CD4-positive, alpha-beta memory T cell (primary cell): ENCODE measurements around the gene CPAMD8. TPM values are rescaled to one million over a fixed set of nuclear protein-coding genes. Genes with fewer than 3 reads are reported as not detected.

Source experiments
- CTCF ChIA-PET: fragments of 350-600 bp; sonication (Branson Sonifier 250); formaldehyde crosslinking; loops from one replicate; lab custom pipeline; 2021; ENCODE audit warnings: inconsistent platforms; ENCODE audit not compliant: partially characterized antibody; lab: Charles Lee
- POLR2A ChIA-PET: fragments of 350-600 bp; sonication (Branson Sonifier 250); formaldehyde crosslinking; loops from one replicate; lab custom pipeline; 2021; ENCODE audit not compliant: partially characterized antibody; lab: Charles Lee
- DNase-seq, 5 donors: peaks; one replicate each; pipeline versions ENCODE4 v3.0.0 to v3.0.0-alpha.2; 2020 to 2022; ENCODE audit warnings: mixed read lengths in 1 of 5
- H3K27ac ChIP-seq: one replicate; pipeline ENCODE4 v1.7.0; 2013; ENCODE audit warnings: low read depth, low read length
- H3K27me3 ChIP-seq: 2 replicates; pipeline ENCODE4 v1.7.0; 2013; ENCODE audit warnings: mild to moderate bottlenecking, low read length, moderate library complexity; ENCODE audit not compliant: insufficient read depth
- H3K36me3 ChIP-seq: 2 replicates; pipeline ENCODE4 v1.7.0; 2013; ENCODE audit warnings: mild to moderate bottlenecking, low read length, moderate library complexity; ENCODE audit not compliant: insufficient read depth
- H3K4me1 ChIP-seq: 2 replicates; pipeline ENCODE4 v1.7.0; 2013; ENCODE audit warnings: mild to moderate bottlenecking, low read length, moderate library complexity; ENCODE audit not compliant: insufficient read depth
- H3K4me3 ChIP-seq, 2 donors: one replicate each; pipeline ENCODE4 v1.7.0; 2013; ENCODE audit warnings: low read length in 2 of 2, mild to moderate bottlenecking in 1 of 2
- H3K9me3 ChIP-seq, 2 donors: one replicate each; pipeline ENCODE4 v1.7.0; 2013; ENCODE audit warnings: low read length in 2 of 2, control low read depth in 1 of 2; ENCODE audit not compliant: control insufficient read depth in 1 of 2
- H3K27ac Mint-ChIP-seq, 7 donors: one replicate each; pipeline ENCODE4 v1.8.0; 2020 to 2021; ENCODE audit warnings: mixed read lengths in 7 of 7, mild to moderate bottlenecking in 6 of 7, inconsistent platforms in 3 of 7, moderate library complexity in 3 of 7
- H3K27me3 Mint-ChIP-seq, 2 donors: one replicate each; pipeline ENCODE4 v1.8.0; 2020 to 2021; ENCODE audit warnings: mixed read lengths in 2 of 2
- H3K36me3 Mint-ChIP-seq, 2 donors: one replicate each; pipeline ENCODE4 v1.8.0; 2020 to 2021; ENCODE audit warnings: mixed read lengths in 2 of 2, inconsistent platforms in 1 of 2, mild to moderate bottlenecking in 1 of 2
- H3K4me1 Mint-ChIP-seq, 4 donors: one replicate each; pipeline ENCODE4 v1.8.0; 2020 to 2021; ENCODE audit warnings: mixed read lengths in 4 of 4, mild to moderate bottlenecking in 1 of 4
- H3K4me3 Mint-ChIP-seq, 8 donors: one replicate each; pipeline ENCODE4 v1.8.0; 2020 to 2021; ENCODE audit warnings: mixed read lengths in 8 of 8, mild to moderate bottlenecking in 7 of 8, moderate library complexity in 6 of 8, inconsistent platforms in 3 of 8
- H3K9me3 Mint-ChIP-seq, 8 donors: one replicate each; pipeline ENCODE4 v1.8.0; 2020 to 2021; ENCODE audit warnings: mixed read lengths in 8 of 8, mild to moderate bottlenecking in 5 of 8, inconsistent platforms in 3 of 8, moderate library complexity in 1 of 8
- intact Hi-C: fragments of 100-400 bp; cut with micrococcal nuclease; formaldehyde crosslinking; loops from one replicate; pipeline ENCODE4 v1.15.1; 2023
- polyA plus RNA-seq, 2 donors: library from polyadenylated mRNA; unstranded; fragments of 300-500 nt; fragmentation: Illumina TruSeq; gene quantifications; one replicate each; pipeline ENCODE4 v1.2.3, GENCODE V29; 2021
- total RNA-seq, 2 experiments: library from RNA; stranded (reverse); gene quantifications; one replicate each; pipeline ENCODE4 v1.2.3, GENCODE V29; 2021

CPAMD8 gene
- total and polyA plus RNA-seq, 4 experiments from 2014 or later: 0.88 to 3.0 (median 1.5) TPM

DNA sequence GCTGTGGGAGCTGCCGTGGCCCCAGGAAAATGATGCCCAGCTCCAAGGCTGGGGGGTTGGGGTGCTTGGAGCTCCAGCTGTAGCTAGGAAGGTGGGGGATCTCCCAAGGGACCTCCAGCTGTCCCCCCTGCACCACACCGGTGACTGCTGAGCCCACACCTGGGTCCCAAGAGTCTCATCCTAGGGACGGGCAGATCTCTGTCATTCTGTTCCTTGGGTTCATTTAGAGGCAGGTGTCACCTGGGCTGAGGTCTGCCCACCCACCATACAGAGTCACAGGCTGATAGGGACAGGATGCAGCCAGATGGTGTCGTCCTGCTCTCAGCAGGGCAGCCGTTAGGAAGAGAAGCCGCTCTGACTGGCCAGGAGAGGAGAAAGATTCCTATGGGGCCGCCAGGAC lies 132.5 kb downstream of the CPAMD8 start:
- Histone ChIP-seq H3K27me3 (no peaks in the 10 kb centered on the region), H3K9me3 (no peaks in the 10 kb centered on the region), H3K4me3 (no peak overlapping the region), H3K36me3 (no peaks in the 10 kb centered on the region), H3K4me1 (peaks cover 11% of the 10 kb centered on the region), H3K27ac (no peak overlapping the region)
- ChIA-PET CTCF (no interaction called here), POLR2A (no interaction called here)
- intact Hi-C loops: no loop called here
- peak overlapping the region in 1 of 7 donors; percentile 46 for H3K27ac Mint-ChIP-seq
- H3K9me3 Mint-ChIP-seq: peaks cover 0 to 6% (median 0%) of the 10 kb centered on the region in 8 donors
- H3K27me3 Mint-ChIP-seq: peaks cover 7 to 9% of the 10 kb centered on the region in 2 donors
- no peak for DNase-seq
- H3K36me3 Mint-ChIP-seq: no peaks in the 10 kb centered on the region
- H3K4me1 Mint-ChIP-seq: peaks cover 8 to 30% (median 15%) of the 10 kb centered on the region in 4 donors
- H3K4me3 Mint-ChIP-seq: no peak overlapping the region

DNA sequence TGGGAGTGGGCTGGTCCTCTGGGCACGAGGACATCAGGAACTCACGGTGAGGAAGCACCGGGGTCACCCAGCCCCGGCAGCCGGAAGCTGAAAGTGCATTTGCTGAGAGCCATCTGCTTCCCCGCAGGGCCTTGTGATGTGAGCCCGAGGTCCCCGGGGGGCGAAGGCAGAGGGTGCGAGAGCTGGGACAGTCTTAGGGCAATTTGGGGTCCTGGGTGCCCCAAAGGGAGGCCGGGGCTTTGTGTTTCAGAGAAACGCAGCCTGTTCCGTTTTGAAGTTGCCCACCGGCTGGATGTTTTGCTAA lies 133.0 kb downstream of the CPAMD8 start:
- peaks cover 7 to 9% of the 10 kb centered on the region in 2 donors for H3K27me3 Mint-ChIP-seq
- peaks cover 0 to 6% (median 0%) of the 10 kb centered on the region in 8 donors for H3K9me3 Mint-ChIP-seq
- Histone ChIP-seq H3K27ac (no peak overlapping the region), H3K4me3 (no peak overlapping the region), H3K27me3 (no peaks in the 10 kb centered on the region), H3K4me1 (peaks cover 11% of the 10 kb centered on the region), H3K9me3 (no peaks in the 10 kb centered on the region), H3K36me3 (no peaks in the 10 kb centered on the region)
- DNase-seq: no peak
- intact Hi-C loops: no loop called here
- peaks cover 7 to 26% (median 13%) of the 10 kb centered on the region in 4 donors for H3K4me1 Mint-ChIP-seq
- H3K36me3 Mint-ChIP-seq: no peaks in the 10 kb centered on the region
- CTCF ChIA-PET: no interaction called here
- POLR2A ChIA-PET: no interaction called here
- H3K27ac Mint-ChIP-seq: peak overlapping the region in 2 of 7 donors; percentile 47 to 73
- H3K4me3 Mint-ChIP-seq: no peak overlapping the region

DNA sequence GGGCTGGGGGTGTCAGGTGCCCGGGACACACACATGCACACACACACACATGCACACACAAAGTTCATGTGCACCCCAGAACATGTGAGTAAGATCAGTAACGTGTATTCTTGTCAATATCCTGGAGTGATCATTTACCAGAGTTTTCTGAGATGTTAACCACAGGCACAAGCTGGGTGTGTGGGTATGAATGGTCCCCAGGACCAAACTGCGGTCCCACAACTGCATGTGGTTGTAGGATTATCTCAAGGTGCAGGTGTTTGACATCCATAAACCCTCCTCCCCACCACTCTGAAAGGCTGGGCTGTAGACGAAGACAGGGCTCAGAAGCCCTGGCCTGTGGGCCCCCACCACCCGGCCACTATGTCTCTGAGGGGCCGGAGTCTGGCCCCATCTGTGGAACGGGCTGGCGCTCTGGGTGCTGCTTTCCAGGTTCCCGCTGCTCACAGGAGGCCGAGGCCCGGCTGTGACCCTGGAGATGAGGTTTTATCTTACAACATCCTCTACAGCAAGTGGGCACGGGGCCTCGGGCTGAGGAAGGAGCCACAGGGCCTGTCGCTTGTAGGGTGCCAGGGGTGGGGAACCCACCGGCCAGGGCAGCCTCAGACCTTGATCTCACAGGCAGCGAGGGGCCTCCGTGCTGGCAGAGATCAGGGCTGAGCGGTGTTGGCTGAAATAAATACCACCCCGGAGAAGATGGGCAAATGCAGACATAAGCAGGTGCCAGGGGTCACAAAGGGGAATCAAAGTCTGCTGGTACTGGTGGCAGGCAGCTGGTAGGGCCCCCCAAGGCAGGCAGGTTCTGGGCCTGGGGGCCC lies 133.5 kb downstream of the CPAMD8 start:
- Histone ChIP-seq H3K27me3 (no peaks in the 10 kb centered on the region), H3K9me3 (no peaks in the 10 kb centered on the region), H3K36me3 (no peaks in the 10 kb centered on the region), H3K27ac (no peak overlapping the region), H3K4me3 (no peak overlapping the region), H3K4me1 (peaks cover 12% of the 10 kb centered on the region)
- Mint-ChIP-seq H3K9me3 (peaks cover 0 to 2% (median 0%) of the 10 kb centered on the region in 8 donors), H3K36me3 (no peaks in the 10 kb centered on the region), H3K27ac (peak overlapping the region in 4 of 7 donors; percentile 24 to 75 (median 41)), H3K4me3 (peak overlapping the region in 2 of 8 donors; percentile 30 to 31), H3K27me3 (peaks cover 9 to 10% of the 10 kb centered on the region in 2 donors), H3K4me1 (peaks cover 4 to 20% (median 10%) of the 10 kb centered on the region in 4 donors)
- ChIA-PET CTCF (no interaction called here), POLR2A (no interaction called here)
- DNase-seq: no peak
- intact Hi-C loops: no loop called here

DNA sequence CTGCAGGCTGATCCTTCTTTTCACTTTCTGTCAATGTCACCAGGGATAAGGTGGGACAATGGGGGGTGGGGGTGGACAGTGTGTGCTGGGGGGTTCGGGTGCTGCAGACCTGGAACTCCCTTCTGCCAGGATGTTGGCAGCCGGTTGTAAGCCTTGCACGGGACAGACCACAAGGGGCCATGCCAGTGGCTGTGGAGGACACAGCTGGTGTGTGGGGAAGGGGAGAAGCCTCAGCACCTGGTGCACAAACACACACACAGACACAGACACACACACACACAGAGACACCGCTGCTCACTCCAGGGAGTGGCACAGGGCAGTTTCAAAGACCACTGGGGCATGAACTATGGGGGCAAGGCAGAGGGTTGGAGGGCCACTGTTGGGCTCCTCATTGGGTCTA lies 134.2 kb downstream of the CPAMD8 start:
- intact Hi-C loops: no loop called here
- CTCF ChIA-PET: no interaction called here
- Mint-ChIP-seq H3K36me3 (no peaks in the 10 kb centered on the region), H3K27ac (peak overlapping the region in 1 of 7 donors; percentile 24), H3K4me3 (no peak overlapping the region), H3K4me1 (peaks cover 4 to 18% (median 10%) of the 10 kb centered on the region in 4 donors), H3K27me3 (peaks cover 9 to 10% of the 10 kb centered on the region in 2 donors), H3K9me3 (peaks cover 0 to 2% (median 0%) of the 10 kb centered on the region in 8 donors)
- no peaks in the 10 kb centered on the region for H3K27me3 ChIP-seq
- no peak for DNase-seq
- no peaks in the 10 kb centered on the region for H3K36me3 ChIP-seq
- H3K4me1 ChIP-seq: peaks cover 12% of the 10 kb centered on the region
- H3K27ac ChIP-seq: no peak overlapping the region
- H3K9me3 ChIP-seq: no peaks in the 10 kb centered on the region
- POLR2A ChIA-PET: no interaction called here
- H3K4me3 ChIP-seq: no peak overlapping the region

DNA sequence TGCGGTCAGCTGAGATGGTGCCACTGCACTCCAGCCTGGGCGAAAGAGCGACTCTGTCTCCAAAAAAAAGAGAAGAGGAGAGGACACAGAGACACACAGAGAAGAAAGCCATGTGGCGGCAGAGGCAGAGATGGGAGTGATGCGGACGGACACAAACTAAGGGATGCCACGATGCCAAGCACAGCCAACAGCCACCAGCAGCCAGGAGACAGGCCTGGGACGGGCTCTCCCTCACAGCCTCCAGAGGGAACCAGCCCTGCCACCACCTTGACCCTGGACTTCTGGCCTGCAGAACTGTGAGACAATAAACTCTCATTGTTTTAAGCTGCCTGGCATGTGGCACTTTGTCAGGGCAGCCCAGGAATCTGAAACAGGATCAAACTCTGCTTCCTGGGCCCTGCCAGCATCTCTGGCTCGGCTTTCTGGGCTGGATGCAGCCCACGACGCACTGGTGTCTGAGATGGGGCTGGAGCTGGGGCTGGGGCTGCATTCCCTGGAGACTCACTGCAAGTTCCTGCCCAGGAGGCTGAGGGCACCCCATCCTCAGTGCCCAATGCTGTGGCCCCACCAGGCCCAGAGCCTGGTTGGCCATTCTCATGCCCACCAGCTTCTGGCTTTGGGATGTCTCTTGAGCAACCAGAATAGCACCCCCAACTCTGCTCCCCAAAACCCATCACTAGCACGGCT lies 134.8 kb downstream of the CPAMD8 start:
- CTCF ChIA-PET: no interaction called here
- Mint-ChIP-seq H3K4me3 (no peak overlapping the region), H3K9me3 (peaks cover 0 to 2% (median 0%) of the 10 kb centered on the region in 8 donors), H3K36me3 (no peaks in the 10 kb centered on the region), H3K27ac (peak overlapping the region in 1 of 7 donors; percentile 24), H3K4me1 (peaks cover 4 to 18% (median 10%) of the 10 kb centered on the region in 4 donors), H3K27me3 (peaks cover 9 to 10% of the 10 kb centered on the region in 2 donors)
- Histone ChIP-seq H3K27ac (no peak overlapping the region), H3K9me3 (no peaks in the 10 kb centered on the region), H3K27me3 (no peaks in the 10 kb centered on the region), H3K4me3 (no peak overlapping the region), H3K4me1 (peaks cover 12% of the 10 kb centered on the region), H3K36me3 (no peaks in the 10 kb centered on the region)
- intact Hi-C loops: no loop called here
- POLR2A ChIA-PET: no interaction called here
- no peak for DNase-seq

DNA sequence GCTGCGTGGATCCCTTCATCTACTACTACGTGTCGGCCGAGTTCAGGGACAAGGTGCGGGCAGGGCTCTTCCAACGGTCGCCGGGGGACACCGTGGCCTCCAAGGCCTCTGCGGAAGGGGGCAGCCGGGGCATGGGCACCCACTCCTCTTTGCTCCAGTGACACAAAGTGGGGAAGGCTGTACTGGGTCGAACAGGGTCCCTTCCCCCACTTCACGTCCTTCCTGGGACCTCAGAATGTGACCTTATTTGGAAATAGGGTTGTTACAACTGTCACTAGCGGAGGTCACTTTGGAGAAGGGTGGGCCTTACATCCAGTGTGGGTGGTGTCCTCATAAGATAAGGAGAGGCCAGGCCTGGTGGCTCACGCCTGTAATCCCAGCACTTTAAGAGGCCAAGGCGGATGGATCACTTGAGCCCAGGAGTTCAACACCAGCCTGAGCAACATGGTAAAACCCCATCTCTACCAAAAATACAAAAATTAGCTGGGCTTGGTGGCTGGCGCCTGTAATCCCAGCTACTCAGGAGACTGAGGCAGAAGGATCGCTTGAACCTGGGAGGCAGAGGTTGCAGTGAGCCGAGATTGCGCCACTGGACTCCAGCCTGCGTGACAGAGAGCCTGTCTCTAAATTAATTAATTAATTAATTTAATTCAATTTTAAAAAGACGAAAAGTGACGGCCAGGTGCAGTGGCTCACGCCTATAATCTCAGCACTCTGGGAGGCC lies 136.0 kb downstream of the CPAMD8 start:
- Mint-ChIP-seq H3K4me3 (no peak overlapping the region), H3K27ac (no peak overlapping the region), H3K9me3 (peaks cover 0 to 2% (median 0%) of the 10 kb centered on the region in 8 donors), H3K36me3 (no peaks in the 10 kb centered on the region), H3K4me1 (peaks cover 3 to 18% (median 9%) of the 10 kb centered on the region in 4 donors), H3K27me3 (peaks cover 9 to 10% of the 10 kb centered on the region in 2 donors)
- intact Hi-C loops: no loop called here
- ChIA-PET CTCF (no interaction called here), POLR2A (no interaction called here)
- no peaks in the 10 kb centered on the region for H3K9me3 ChIP-seq
- DNase-seq: no peak
- H3K27me3 ChIP-seq: no peaks in the 10 kb centered on the region
- H3K4me1 ChIP-seq: peaks cover 7% of the 10 kb centered on the region
- H3K27ac ChIP-seq: no peak overlapping the region
- H3K4me3 ChIP-seq: no peak overlapping the region
- no peaks in the 10 kb centered on the region for H3K36me3 ChIP-seq
